ENCODE measurements around the gene KIFC3.

GRCh38 chr16:57848181-57848580 is 45.9 kb upstream of the KIFC3 start:
- TF ChIP-seq EZH2 (optimal IDR thresholded peaks at IDR 0.05; ENCODE audit: low read depth, low read length) (no peak), CTCF (IDR thresholded peaks at IDR 0.05; ENCODE audit: low read length) (no peak), EZH2phosphoT487 (IDR thresholded peaks at IDR 0.05; ENCODE audit: low read length) (no peak)
